Choroid plexus epithelial cell (primary cell): ENCODE results near the gene MDM4.

Source experiments
- DNase-seq: peaks from one replicate; pipeline ENCODE4 v3.0.0-alpha.2; 2010; ENCODE audit warnings: low read depth
- H3K4me3 ChIP-seq: 2 replicates; pipeline ENCODE4 v1.5.1; 2011; ENCODE audit warnings: low read depth, mild to moderate bottlenecking, control low read depth, low read length, moderate library complexity
- TF ChIP-seq, protein P1 (sequence below): conservative IDR thresholded peaks from 2 replicates; pipeline ENCODE4 v1.5.1; 2011; ENCODE audit warnings: low read depth, mild to moderate bottlenecking, control low read depth, inconsistent platforms, low read length, moderate library complexity

The MDM4 gene

DNA sequence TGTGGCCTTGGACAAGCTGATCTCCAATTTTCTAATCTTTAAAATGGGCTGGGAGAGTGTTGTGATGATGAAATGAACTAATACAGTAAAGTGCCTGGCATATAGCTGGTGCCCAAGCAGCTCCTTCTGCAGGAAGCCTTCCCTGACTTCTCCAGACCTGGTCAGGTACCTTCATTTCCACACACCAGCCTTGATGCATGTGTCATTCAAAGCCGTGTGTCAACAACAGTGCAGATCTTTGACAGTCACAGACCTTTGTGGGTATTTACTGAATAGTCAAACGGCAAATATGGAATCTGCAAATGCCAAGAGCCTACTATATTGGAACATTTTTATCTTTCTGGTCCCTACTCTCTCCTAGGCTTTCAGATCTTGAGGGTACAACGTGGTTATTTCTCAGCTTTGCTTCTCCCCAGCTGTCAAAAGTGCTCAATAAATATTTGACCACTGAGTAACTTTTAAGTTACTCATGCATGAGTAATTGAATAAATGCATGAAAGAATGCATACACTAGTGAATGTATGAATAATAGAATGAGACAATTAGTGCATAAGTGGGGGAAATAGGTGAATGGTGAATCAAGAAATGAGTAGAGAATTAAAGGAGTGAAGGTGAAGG lies 75.4 kb downstream of the MDM4 start:
- H3K4me3 ChIP-seq, result no peak overlapping the region
- peak; percentile 55 for DNase-seq
- TF ChIP-seq, protein P1, sequence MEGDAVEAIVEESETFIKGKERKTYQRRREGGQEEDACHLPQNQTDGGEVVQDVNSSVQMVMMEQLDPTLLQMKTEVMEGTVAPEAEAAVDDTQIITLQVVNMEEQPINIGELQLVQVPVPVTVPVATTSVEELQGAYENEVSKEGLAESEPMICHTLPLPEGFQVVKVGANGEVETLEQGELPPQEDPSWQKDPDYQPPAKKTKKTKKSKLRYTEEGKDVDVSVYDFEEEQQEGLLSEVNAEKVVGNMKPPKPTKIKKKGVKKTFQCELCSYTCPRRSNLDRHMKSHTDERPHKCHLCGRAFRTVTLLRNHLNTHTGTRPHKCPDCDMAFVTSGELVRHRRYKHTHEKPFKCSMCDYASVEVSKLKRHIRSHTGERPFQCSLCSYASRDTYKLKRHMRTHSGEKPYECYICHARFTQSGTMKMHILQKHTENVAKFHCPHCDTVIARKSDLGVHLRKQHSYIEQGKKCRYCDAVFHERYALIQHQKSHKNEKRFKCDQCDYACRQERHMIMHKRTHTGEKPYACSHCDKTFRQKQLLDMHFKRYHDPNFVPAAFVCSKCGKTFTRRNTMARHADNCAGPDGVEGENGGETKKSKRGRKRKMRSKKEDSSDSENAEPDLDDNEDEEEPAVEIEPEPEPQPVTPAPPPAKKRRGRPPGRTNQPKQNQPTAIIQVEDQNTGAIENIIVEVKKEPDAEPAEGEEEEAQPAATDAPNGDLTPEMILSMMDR, result no peak

DNA sequence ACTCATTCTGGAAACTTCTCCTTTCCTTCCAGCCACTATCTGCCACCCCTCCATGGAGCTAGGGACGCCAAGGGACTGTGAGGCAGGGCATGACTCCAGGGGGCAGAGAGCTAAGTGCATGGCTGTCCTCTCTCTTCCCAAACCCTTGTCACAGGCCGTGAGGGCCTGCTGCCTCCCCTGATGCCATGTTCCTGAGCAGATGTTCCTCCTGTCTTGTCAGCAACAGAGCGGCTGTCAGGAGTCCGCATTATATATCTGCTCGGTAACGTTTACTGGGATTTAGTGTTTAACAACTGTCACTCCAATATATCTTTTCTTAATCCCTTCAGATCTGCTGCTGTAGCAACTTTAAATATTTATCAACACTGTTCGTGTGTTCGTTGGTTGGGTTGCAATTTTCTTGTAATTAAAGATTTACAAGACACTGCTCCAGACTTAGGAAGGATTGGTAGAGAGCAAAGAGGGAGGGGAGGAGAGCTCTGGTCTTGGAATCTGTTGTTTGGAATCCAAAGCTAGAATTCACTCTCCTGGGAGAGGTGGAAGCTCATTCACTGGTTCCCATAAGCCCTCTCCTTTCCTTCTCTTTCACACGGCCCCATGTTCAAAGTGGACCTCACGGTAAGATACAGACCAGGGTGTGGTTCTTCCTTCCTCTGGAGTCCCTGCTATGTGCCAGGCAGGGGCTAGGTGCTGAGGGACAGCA lies 76.2 kb downstream of the MDM4 start:
- TF ChIP-seq, protein P1, result no peak
- no peak for DNase-seq

DNA sequence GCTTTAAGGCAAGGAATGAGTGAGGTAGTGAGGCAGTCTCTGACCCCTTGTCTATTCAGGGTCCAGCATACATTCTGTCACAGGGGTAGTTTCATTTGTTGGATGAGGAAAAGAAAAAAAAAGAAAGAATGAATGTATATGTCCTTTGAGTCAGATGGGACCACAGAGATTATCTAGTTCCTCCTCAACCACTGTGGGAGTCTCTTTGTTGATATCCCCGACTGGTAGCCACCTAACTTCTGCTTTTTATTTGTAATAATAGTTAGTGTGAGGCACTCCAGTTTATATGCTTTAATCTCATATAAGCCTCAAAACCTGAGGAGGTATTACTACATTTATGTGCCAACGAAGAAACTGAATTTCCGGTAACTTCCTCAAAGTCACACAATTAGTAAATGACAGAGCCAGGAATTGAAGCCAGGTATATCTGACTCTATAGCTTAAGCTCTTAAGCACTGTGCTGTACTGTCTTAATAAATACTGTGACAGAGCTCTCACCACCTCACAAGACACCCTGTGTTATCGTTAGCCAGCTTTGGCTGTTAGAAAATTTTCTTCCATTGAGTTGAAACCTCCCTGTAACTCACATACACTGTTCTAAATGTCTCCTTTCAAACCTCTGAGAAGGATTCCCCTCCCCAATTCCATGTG lies 82.2 kb downstream of the MDM4 start:
- no peak for DNase-seq
- no peak overlapping the region for H3K4me3 ChIP-seq
- TF ChIP-seq, protein P1, result no peak

More for the DNA sequence above, 76.2 kb downstream of the MDM4 start:
- H3K4me3 ChIP-seq, result no peak overlapping the region

DNA sequence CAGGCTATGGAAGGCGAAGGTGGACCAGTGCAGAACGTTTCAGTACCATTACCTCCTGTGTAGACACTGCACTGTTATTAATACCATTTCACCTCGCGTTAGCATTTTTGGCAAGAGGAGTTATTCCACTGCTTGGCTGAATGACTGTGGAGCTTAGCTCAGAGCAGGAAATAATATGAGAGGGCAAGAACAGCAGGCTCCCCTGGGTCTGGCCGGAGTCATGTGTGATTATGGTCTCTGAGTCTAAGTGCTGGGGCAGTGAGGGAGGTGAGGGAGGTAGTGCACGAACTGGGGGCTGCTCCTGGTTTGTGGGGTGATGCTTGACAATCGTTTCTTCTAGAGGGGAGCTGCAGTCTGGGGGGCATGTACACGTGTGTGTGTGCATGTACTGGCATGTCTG lies 82.9 kb downstream of the MDM4 start:
- DNase-seq, result no peak
- TF ChIP-seq, protein P1, result no peak
- H3K4me3 ChIP-seq, result no peak overlapping the region

DNA sequence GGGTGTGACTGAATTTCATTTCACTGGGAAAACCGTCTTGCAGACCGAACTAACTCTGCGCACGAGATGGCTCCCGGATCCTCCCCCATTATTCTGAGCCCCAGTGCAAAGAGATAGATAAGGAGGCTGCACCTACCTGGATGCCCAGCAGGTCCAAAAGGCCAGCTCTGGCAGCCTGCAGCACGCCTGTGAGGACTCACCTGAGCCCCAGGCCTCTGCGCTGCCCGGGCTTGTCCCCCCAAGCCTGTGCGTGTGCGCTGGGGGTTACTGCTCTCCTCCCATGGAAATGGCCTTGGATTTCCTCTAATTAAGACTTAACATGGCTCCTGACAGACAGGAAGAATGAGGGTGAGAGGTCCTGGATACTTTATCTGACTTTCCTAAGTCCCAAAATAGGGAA lies 83.4 kb downstream of the MDM4 start:
- TF ChIP-seq, protein P1, result no peak
- H3K4me3 ChIP-seq, result no peak overlapping the region
- DNase-seq, result no peak

DNA sequence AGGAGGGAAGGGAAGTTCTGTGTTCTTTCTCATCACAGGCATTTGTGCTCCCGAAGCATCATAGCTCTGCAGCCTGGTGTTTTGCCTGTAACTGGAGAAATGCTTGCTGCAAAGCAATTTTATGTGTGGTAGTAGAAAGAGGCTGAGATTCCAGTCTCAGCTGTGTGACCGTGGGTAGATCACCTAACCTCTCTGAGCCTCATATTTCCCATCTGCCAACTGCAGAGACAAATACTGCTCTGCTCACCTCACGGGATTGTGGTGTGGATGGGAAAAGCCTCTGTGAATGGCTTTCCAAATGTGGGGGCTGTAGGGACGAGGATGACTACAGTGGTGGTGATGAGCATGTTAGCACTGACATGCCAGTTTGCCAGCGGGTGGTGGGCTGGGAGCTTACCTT lies 84.0 kb downstream of the MDM4 start:
- no peak overlapping the region for H3K4me3 ChIP-seq
- TF ChIP-seq, protein P1, result no peak

More for the DNA sequence above, 84.0 kb downstream of the MDM4 start:
- DNase-seq, result no peak
